Measurements from ENCODE around the gene TRNT1. TPM values are rescaled to one million over a fixed set of nuclear protein-coding genes. Genes with fewer than 3 reads are reported as not detected.

The TRNT1 gene
- total RNA-seq, 2 donors from 2014 or later = 18.1 to 21.6 TPM

- H3K4me1 ChIP-seq (replicated peaks) = no peaks in the 10 kb centered on the region
- 69% methylated on average over 3 of the region's 3 CpGs for WGBS
- H3K27ac ChIP-seq = no peak overlapping the region
- intact Hi-C loops (cut with DNase I) = no loop called here
- no peak overlapping the region for H3K4me3 ChIP-seq
- DNase-seq (ENCODE audit: low spot score) = no peak
- H3K36me3 ChIP-seq = no peaks in the 10 kb centered on the region
- H3K9me3 ChIP-seq = no peaks in the 10 kb centered on the region
- no peaks in the 10 kb centered on the region for H3K27me3 ChIP-seq (replicated peaks; ENCODE audit: insufficient read depth)
- TF ChIP-seq POLR2A (IDR thresholded peaks at IDR 0.05) = no peak
- no peak for TF ChIP-seq POLR2AphosphoS5 (IDR thresholded peaks at IDR 0.05)
- no peak for TF ChIP-seq CTCF (IDR thresholded peaks at IDR 0.05)
These were observed 41.9 kb upstream of the TRNT1 start for GRCh38 chr3:3084890-3085289.

DNA sequence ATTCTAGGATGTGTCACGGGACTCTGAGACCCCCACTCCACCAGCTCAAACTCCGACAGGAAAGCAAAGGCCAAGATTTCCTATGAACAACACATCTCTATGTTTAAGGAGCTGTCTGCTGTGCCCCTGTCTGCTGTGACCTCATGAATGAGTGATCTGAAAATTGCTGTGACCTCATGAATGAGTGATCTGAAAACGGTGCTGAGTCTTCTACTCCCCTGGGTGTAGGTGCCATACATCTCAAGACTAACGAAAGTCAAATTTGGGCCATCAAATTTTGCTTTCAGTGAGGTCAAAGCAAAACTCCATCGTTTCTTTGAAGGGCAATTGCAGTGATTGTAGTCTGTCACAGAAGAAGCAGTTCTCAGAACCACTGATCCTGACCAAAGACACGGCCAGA is 41.0 kb upstream of the TRNT1 start:
- no peak for DNase-seq (ENCODE audit: low spot score)

DNA sequence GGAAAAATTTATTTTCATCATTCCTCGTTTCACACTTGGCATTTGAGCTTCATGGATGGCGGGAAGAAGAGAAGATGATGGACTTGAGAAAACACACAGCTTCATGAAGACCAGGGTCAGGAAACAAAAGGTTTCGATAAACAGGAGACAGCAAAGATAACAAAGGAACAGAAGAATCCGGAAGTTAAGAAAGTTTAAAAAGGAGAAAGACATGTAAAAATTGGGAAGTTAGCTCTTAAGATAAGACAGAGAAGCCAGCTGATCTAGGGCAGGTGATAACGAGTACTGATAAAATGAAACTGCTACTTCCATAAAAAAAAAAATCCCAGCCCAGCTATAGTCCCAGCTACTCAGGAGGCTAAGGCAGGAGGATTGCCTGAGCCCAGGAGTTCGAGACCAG is 40.5 kb upstream of the TRNT1 start:
- Histone ChIP-seq H3K9me3 (no peaks in the 10 kb centered on the region), H3K4me1 (replicated peaks) (no peaks in the 10 kb centered on the region), H3K4me3 (no peak overlapping the region), H3K36me3 (no peaks in the 10 kb centered on the region), H3K27me3 (replicated peaks; ENCODE audit: insufficient read depth) (no peaks in the 10 kb centered on the region), H3K27ac (no peak overlapping the region)
- intact Hi-C loops (cut with DNase I) = no loop called here
- DNase-seq (ENCODE audit: low spot score) = no peak
- WGBS = 73% methylated on average over 6 of the region's 6 CpGs
- TF ChIP-seq POLR2AphosphoS5 (IDR thresholded peaks at IDR 0.05) (no peak), CTCF (IDR thresholded peaks at IDR 0.05) (no peak), POLR2A (IDR thresholded peaks at IDR 0.05) (no peak)

More for the DNA sequence above, 41.0 kb upstream of the TRNT1 start:
- H3K4me1 ChIP-seq (replicated peaks) = no peaks in the 10 kb centered on the region
- intact Hi-C loops (cut with DNase I) = no loop called here
- no peak overlapping the region for H3K27ac ChIP-seq
- no peak overlapping the region for H3K4me3 ChIP-seq
- H3K9me3 ChIP-seq = no peaks in the 10 kb centered on the region
- TF ChIP-seq CTCF (IDR thresholded peaks at IDR 0.05) (no peak), POLR2A (IDR thresholded peaks at IDR 0.05) (no peak), POLR2AphosphoS5 (IDR thresholded peaks at IDR 0.05) (no peak)
- no peaks in the 10 kb centered on the region for H3K36me3 ChIP-seq
- H3K27me3 ChIP-seq (replicated peaks; ENCODE audit: insufficient read depth) = no peaks in the 10 kb centered on the region
- WGBS = 84% methylated on average over 6 of the region's 6 CpGs

DNA sequence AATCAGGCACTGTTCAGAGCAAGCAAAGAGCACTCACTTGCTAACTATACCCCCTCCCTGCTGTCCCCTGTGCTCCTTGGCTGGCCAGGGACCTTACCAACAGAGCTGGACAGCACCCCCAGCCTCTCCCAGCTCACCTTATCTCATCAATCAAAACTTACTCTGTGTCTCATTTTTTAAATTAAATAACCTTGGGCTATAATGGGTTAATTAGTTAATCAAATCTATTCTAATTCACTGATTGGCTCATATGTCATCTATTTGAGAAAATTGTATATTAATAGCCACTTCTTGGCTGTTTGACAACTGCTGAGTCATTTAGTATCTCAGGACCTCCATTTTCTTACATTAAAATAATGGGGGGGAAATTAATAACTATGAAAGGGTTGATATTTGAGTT is 39.5 kb upstream of the TRNT1 start:
- no peak for DNase-seq (ENCODE audit: low spot score)
- intact Hi-C loops (cut with DNase I) = no loop called here
- Histone ChIP-seq H3K36me3 (no peaks in the 10 kb centered on the region), H3K4me1 (replicated peaks) (no peaks in the 10 kb centered on the region), H3K27ac (no peak overlapping the region), H3K27me3 (replicated peaks; ENCODE audit: insufficient read depth) (no peaks in the 10 kb centered on the region), H3K9me3 (no peaks in the 10 kb centered on the region), H3K4me3 (no peak overlapping the region)
- TF ChIP-seq CTCF (IDR thresholded peaks at IDR 0.05) (no peak), POLR2A (IDR thresholded peaks at IDR 0.05) (no peak), POLR2AphosphoS5 (IDR thresholded peaks at IDR 0.05) (no peak)

- Histone ChIP-seq H3K27ac (no peak overlapping the region), H3K4me1 (replicated peaks) (no peaks in the 10 kb centered on the region), H3K9me3 (no peaks in the 10 kb centered on the region), H3K27me3 (replicated peaks; ENCODE audit: insufficient read depth) (no peaks in the 10 kb centered on the region), H3K36me3 (no peaks in the 10 kb centered on the region), H3K4me3 (no peak overlapping the region)
- WGBS = 75% methylated on average over 7 of the region's 7 CpGs
- TF ChIP-seq POLR2A (IDR thresholded peaks at IDR 0.05) (no peak), CTCF (IDR thresholded peaks at IDR 0.05) (no peak), POLR2AphosphoS5 (IDR thresholded peaks at IDR 0.05) (no peak)
- intact Hi-C loops (cut with DNase I) = no loop called here
- no peak for DNase-seq (ENCODE audit: low spot score)
These were observed 38.8 kb upstream of the TRNT1 start for GRCh38 chr3:3087716-3088465.

All from prostate gland (tissue), 2 donors.